ENCODE data around the gene ANKRD9.

ANKRD9 gene

DNA sequence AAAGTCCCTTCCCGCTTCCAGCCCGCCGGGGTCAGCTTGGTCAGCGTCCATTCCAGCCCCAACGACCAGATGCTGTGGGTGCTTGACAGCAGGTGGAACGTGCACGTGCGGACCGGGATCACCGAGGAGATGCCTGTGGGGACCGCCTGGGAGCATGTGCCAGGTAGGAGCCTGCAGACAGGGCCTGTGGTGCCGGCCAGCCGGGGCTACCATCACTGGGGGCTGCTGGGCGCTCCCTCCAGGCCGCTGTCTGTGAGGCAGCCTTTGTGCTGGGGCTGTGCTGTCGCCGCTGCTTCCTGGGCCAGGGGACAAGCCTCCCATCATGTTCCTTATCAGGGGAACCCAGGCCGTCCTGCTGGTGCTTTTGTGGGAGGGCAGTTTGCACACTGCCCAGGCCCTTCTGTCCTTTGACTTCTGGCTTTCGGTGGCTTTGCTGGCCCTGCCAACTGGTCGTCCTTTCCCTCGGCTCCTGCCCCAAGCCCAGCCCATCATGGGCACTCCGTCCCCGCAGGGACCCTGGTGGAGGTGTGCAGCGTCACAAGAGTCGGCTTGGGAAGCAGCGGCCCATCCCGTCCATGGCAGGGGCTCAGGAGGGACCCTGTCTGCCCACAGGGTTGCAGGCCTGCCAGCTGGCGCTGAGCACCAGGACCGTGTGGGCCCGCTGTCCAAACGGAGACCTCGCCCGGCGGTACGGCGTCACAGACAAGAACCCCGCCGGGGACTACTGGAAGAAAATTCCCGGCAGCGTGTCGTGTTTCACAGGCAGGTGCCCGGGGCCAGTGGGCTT is 12.4 kb downstream of the ANKRD9 start:
- no peak for DNase-seq

- no peak for DNase-seq
Observed at GRCh38 chr14:102496331-102496691, 13.3 kb downstream of the ANKRD9 start.

DNA sequence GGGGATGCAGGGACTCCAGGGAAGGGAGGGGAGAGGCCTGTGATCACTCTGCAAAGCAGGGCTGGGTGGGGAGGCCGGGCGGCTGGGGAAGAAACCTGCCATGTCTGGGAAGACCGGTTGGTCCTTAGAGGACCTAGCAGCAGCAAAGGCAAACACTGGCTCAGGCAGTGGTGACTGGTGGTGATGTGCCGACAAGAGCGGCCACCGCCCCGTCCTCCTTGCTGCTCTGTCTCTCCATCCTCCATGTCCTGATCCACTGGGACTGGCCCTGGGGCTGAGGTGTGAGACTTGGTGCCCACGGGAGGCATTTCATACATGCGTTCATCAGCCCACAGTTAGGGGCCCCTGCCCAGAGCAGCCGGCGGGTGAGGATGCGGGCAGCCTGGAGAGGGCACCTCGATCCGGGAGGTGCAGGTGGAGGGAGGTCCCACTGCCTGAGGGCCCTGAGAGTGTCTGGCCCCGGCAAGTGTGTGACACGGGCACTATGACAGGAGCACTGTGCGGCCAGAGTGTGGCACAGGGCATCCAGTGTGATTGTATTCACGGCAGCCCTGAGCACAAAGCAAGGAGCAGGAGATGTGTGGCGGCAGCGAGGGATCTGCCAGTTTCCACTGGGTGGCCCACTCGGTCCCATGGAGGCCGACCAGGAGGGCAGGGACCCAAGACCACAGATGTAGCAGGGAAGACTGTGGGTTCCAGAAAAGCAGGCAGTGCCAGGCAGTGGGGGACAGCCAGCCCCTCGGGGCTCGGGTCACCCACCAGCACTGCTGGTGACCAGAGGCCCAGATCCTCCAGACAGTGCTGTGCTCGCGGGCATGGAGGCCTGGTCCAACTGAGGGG is 13.9 kb downstream of the ANKRD9 start:
- DNase-seq, result no peak

DNA sequence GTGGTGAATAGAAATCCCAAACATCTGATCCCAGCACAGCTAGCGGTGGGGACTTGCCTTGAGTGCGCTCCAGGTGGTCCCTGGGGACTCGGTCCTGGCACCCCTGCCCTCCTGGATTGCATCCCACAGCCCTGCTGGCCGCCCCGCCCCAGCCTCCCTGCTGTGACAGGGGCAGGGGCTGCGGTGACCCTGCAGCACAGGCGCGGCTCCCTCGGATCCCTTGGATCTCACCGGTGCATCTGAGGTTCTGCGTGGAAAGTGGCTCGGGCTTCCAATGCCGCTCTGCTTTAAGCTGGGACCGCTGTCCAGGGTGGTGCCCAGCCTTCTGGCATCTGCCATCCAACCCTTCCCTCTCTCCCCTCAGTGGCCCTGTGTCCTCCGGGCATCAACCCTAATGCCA is 16.0 kb downstream of the ANKRD9 start:
- DNase-seq, result no peak

GRCh38 chr14:102493096-102493495 is 16.5 kb downstream of the ANKRD9 start:
- no peak for DNase-seq

GRCh38 chr14:102492531-102492910 is 17.1 kb downstream of the ANKRD9 start:
- DNase-seq, result no peak

DNA sequence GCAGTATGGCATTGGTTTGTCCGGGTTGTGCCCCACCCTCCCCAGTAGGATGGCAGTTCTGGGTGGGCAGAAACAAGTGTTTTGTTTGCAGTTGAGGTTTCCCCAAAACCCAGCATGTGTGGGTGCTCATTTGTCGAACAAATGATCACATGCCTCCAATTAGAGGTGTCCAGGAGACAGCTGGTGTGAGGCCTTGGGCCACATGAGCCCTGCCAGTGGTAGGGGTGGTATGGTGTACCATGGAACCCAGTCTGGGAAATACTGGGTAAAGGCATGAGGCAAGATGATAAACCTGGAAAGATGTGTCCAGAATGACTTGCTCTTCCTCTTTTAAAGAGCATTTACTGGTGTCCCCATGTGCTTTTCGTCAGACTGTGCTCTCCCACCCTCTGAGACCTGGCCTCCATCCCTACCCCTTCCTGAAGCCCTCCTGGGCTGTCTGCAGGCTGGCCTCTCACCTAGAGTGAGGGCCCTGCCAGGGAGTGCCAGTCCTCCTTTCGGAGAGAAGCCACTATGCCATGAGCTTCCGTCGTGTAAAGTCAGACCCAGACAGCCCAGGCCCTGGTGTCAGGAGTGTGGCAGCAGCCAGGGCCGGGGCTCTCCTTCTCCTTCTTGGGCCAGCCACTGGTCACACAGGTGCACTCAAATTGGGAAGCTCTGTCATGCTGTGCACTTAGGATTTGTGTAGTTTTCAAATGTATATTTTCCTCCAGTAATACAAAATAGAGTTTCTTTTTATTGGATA is 17.6 kb downstream of the ANKRD9 start:
- DNase-seq, result no peak

DNA sequence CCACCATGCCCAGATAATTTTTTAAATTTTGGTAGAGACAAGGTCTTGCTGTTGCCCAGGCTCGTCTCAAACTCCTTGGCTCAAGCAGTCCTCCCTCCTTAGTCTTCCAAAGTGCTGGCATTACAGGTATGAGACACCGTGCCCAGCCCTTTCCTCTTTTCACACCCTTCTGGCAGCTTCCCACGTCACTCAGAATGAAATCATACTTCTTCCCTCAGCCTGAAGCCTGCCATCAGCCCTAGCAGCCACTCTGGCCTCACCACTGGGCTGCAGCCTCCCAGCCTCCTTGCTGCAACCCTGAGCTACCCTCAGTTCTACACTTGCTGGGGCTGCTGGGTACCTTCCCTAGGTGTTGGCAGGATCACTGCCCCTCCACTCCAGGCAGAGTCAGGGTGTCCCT is 18.2 kb downstream of the ANKRD9 start:
- no peak for DNase-seq

DNA sequence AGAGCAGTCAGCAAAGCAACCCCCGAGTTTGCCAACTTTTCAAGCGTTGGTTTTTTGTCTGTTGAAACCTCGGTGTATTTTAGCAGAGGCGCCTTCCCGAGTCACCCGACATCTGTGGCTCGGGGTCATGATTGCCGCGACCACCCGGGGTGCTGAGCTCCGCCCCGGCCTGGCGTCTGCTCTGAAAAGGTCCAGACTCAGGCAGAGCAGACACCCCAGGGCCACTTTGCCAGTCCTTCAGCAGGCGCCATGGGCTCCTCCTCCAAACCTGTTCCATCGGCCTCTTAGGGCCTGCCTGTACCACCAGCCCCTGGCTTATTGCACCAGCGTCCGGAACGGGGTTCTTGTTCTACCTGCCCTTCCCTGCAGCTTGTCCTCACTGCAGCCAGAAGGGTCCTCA is 19.1 kb downstream of the ANKRD9 start:
- DNase-seq, result no peak

GRCh38 chr14:102487204-102487577 is 22.4 kb downstream of the ANKRD9 start:
- DNase-seq, result no peak

GRCh38 chr14:102486513-102487203 is 22.9 kb downstream of the ANKRD9 start:
- no peak for DNase-seq

- no peak for DNase-seq
Observed at GRCh38 chr14:102485693-102486512, 23.7 kb downstream of the ANKRD9 start.

DNA sequence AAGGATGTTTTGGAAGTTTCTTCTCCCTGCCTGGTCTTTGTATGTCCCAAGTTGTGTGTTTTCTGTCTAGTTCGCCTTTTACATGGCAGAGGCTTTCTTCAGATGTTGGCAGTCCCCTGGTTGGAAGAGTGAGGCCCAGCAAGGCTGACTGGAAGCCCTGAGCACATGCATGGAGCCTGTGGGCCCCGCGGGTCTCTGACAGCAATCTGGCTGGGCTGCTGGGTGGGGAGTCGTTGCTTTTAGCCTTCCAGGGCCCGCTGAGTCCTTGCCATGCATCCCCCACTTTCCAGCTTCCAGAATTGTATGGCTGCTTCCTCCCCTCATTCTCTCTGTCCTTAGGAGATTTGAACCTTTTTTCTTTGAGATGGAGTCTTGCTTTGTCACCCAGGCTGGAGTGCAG is 25.3 kb downstream of the ANKRD9 start:
- no peak for DNase-seq

DNA sequence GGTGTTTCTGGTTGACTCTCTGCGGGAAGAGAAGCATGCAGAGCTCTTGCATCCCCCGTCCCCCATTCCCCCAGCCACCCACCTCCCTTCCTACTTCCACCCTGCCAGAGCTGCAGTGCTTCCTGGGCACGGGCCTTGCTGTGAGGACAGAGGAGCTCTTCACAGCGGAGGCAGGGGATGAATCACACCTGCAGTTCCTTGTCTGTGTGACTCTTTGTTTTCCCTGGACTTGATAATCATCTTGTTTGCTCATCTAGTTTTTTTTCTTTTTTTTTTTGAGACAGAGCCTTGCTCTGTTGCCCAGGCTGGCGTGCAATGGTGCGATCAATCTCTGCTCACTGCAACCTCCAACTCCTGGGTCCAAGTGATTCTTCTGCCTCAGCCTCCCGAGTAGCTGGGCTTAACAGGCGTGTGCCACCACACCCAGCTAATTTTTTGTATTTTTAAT is 27.8 kb downstream of the ANKRD9 start:
- no peak for DNase-seq

GRCh38 chr14:102481371-102481770 is 28.2 kb downstream of the ANKRD9 start:
- no peak for DNase-seq

DNA sequence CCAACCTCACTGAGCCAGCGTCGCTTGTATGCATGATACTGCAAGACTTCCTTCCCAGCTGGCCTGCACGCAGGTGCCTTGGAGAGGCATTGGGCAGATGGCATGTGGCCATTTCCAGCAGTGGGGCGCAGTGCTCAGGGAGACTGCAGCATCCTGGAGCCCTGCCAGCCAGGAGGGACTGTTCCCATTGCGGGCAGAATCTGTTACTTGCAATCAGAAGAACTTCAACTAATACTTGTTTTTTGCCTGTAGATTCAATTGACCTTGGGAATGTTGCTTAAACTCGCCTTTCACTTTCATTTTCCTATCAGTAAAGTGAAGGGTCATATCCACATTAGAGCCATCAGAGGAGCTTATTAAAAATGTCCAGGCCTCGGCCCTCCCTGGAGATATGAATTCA is 29.8 kb downstream of the ANKRD9 start:
- no peak for DNase-seq

- DNase-seq, result no peak
Observed at GRCh38 chr14:102479107-102479506, 30.5 kb downstream of the ANKRD9 start.

- no peak for DNase-seq
Observed at GRCh38 chr14:102474934-102475333, 34.6 kb downstream of the ANKRD9 start.

DNA sequence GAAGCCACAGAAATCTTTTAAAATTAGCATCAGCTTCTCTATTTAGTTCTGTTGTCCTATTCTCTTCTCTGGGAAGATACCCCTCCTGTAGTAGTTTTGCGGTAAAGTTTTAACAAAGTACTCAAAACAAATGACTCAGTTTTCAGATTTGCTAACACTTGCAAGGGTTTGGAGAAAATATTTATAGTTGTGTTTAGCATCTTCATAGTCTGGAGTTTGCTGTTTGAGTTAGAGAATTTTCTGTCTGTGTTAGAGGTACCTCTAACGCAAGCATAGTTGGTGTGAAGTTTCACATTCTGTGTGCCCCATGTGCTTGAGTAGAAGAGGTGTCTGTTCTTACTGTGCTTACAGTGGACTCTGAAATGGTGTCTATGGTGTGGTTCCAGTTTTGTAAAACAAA is 36.0 kb downstream of the ANKRD9 start:
- DNase-seq, result no peak

GRCh38 chr14:102472791-102473150 is 36.8 kb downstream of the ANKRD9 start:
- no peak for DNase-seq

DNA sequence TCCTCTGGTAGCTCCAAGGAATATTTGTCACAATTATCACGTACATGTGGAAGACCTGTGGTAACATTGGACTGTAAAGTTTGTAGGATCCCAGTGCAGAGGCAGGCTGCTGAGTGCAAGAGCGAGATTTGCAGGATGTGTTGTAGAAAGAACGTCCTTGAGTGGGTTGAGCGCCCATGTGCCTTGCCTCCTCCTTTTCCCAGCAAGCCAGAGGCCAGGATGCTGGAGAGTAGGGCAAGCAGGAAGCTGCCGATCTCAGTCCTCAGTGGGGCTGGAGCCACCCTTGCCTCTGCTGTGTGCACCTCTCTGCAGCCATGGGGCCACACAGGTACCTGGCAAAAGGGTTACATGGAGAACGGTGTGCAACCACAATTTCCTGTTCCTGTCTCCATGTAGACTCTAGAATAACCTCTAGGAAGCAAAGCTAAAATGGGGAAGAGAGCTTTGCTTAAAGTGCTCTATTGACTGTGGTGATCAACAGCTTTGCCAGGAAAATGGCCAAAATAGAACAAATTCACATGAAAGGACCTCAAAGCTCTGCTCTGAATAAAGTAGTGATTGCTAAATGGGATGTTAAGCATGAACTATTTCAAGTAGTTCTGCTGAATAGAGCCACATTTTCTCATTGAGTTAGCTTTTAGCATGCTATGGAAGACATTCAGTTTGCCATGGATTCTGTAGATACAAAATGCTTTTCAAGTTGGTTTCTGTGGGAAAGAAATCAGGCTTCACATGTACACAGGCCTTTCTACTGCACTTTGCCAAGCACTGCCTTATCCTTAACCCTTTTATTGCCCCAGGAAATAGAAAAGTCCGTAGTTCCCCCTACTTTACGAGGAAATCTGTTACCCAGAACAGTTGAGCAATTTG is 37.4 kb downstream of the ANKRD9 start:
- no peak for DNase-seq
